H1 (cell line): Measurements from ENCODE around the gene STARD13. TPM values are rescaled to one million over a fixed set of nuclear protein-coding genes. Genes with fewer than 3 reads are reported as not detected.

Experiments used
- CTCF ChIA-PET: fragments of 300-600 bp; sonication (Branson Sonifier 250); formaldehyde crosslinking; loops from one replicate; lab custom pipeline; 2021; ENCODE audit not compliant: partially characterized antibody; lab: Charles Lee
- POLR2A ChIA-PET: fragments of 300-600 bp; sonication (Branson Sonifier 250); formaldehyde crosslinking; loops from one replicate; lab custom pipeline; 2021; ENCODE audit warnings: inconsistent platforms; ENCODE audit not compliant: partially characterized antibody; lab: Charles Lee
- DNase-seq, 2 experiments: peaks; one replicate each; pipeline versions ENCODE4 v3.0.0 to v3.0.0-alpha.2; 2010 to 2022; ENCODE audit warnings: low spot score in 2 of 2, low read depth in 1 of 2, mixed read lengths in 1 of 2
- FAIRE-seq: peaks from 2 replicates; lab custom pipeline; 2011; peaks lifted over from hg19 to GRCh38; lab: Jason Lieb, UNC
- H2AFZ ChIP-seq: 2 replicates; pipeline ENCODE4 v1.8.1; 2012; ENCODE audit warnings: low read length, inconsistent platforms
- H2AK5ac ChIP-seq: 2 replicates; pipeline ENCODE4 v1.6.1; 2013; ENCODE audit warnings: low read depth, low read length
- H2BK120ac ChIP-seq: replicated peaks from 2 replicates; pipeline ENCODE3; 2013; ENCODE audit warnings: low read depth, low read length, inconsistent platforms
- H2BK12ac ChIP-seq: 2 replicates; pipeline ENCODE4 v1.6.1; 2013; ENCODE audit warnings: low read depth, low read length
- H2BK15ac ChIP-seq: 2 replicates; pipeline ENCODE4 v1.6.1; 2013; ENCODE audit warnings: low read length
- H2BK20ac ChIP-seq: 2 replicates; pipeline ENCODE4 v1.6.1; 2013; ENCODE audit warnings: low read length
- H2BK5ac ChIP-seq: 2 replicates; pipeline ENCODE4 v1.6.1; 2013; ENCODE audit warnings: low read depth, low read length
- H3K14ac ChIP-seq: 2 replicates; pipeline ENCODE4 v1.6.1; 2013; ENCODE audit warnings: inconsistent platforms; ENCODE audit not compliant: insufficient read length
- H3K18ac ChIP-seq: 2 replicates; pipeline ENCODE4 v1.6.1; 2013; ENCODE audit warnings: low read length; ENCODE audit errors: extremely low read depth
- H3K23ac ChIP-seq: 2 replicates; pipeline ENCODE4 v1.6.1; 2013; ENCODE audit warnings: inconsistent platforms; ENCODE audit not compliant: insufficient read length
- H3K23me2 ChIP-seq: 2 replicates; pipeline ENCODE4 v1.6.1; 2013; ENCODE audit warnings: low read depth, low read length
- H3K27ac ChIP-seq: 2 replicates; pipeline ENCODE4 v1.6.1; 2011; ENCODE audit warnings: low read depth, low read length, inconsistent platforms
- H3K27me3 ChIP-seq, 4 experiments: replicated peaks in 1 of 4; 1 replicate in 1 of 4; 2 replicates in 3 of 4; pipeline versions ENCODE4 v1.6.1 to v1.8.1; 2011 to 2013; ENCODE audit warnings: low read length in 3 of 4, mild to moderate bottlenecking in 3 of 4, inconsistent platforms in 2 of 4, mixed read lengths in 2 of 4, moderate library complexity in 1 of 4; ENCODE audit not compliant: control insufficient read depth in 3 of 4, insufficient read depth in 3 of 4; ENCODE audit errors: extremely low read depth in 1 of 4
- H3K36me3 ChIP-seq, 4 experiments: 2 replicates each; pipeline versions ENCODE4 v1.6.1 to v1.8.1; 2011 to 2013; ENCODE audit warnings: mild to moderate bottlenecking in 4 of 4, low read length in 3 of 4, moderate library complexity in 2 of 4, control low read depth in 1 of 4, inconsistent platforms in 1 of 4; ENCODE audit not compliant: insufficient read depth in 4 of 4, control insufficient read depth in 2 of 4
- H3K4ac ChIP-seq: replicated peaks from 2 replicates; pipeline ENCODE3; 2013; ENCODE audit warnings: low read length, low read depth, mixed read lengths, inconsistent platforms; ENCODE audit not compliant: insufficient read length
- H3K4me1 ChIP-seq, 4 experiments: replicated peaks in 1 of 4; 1 replicate in 1 of 4; 2 replicates in 3 of 4; pipeline versions ENCODE4 v1.6.1 to v1.8.1; 2011 to 2013; ENCODE audit warnings: low read length in 3 of 4, inconsistent platforms in 2 of 4, mixed read lengths in 1 of 4; ENCODE audit not compliant: insufficient read depth in 4 of 4, control insufficient read depth in 3 of 4
- H3K4me2 ChIP-seq, 2 experiments: 2 replicates each; pipeline versions ENCODE4 v1.6.1 to v1.8.1; 2011 to 2013; ENCODE audit warnings: low read depth in 2 of 2, low read length in 2 of 2, control low read depth in 1 of 2, inconsistent platforms in 1 of 2, mild to moderate bottlenecking in 1 of 2; ENCODE audit not compliant: insufficient read depth in 1 of 2
- H3K4me3 ChIP-seq, 4 experiments: fragments of 200-600, 300-600 bp in 1 of 4; sonication (generic), shearing (Covaris generic), sonication (Bioruptor Twin) in 1 of 4; 2 replicates each; pipeline versions ENCODE4 v1.5.1 to v1.8.1; 2011 to 2016; ENCODE audit warnings: low read length in 4 of 4, low read depth in 3 of 4, control low read depth in 2 of 4, inconsistent platforms in 2 of 4, mild to moderate bottlenecking in 2 of 4, mixed read lengths in 1 of 4, moderate library complexity in 1 of 4; ENCODE audit not compliant: insufficient read depth in 2 of 4; ENCODE audit errors: extremely low read depth in 1 of 4
- H3K56ac ChIP-seq: replicated peaks from 2 replicates; pipeline ENCODE3; 2013; ENCODE audit warnings: low read depth, mild to moderate bottlenecking, mixed read lengths, low read length, inconsistent platforms; ENCODE audit not compliant: insufficient read length
- H3K79me1 ChIP-seq: 2 replicates; pipeline ENCODE4 v1.6.1; 2013; ENCODE audit warnings: low read depth, low read length, control low read depth
- H3K79me2 ChIP-seq, 2 experiments: 2 replicates each; pipeline versions ENCODE4 v1.6.1 to v1.8.1; 2012 to 2013; ENCODE audit warnings: low read length in 2 of 2, mild to moderate bottlenecking in 2 of 2, inconsistent platforms in 1 of 2; ENCODE audit not compliant: insufficient read depth in 2 of 2, control insufficient read depth in 1 of 2
- H3K9ac ChIP-seq, 4 experiments: replicated peaks in 1 of 4; 1 replicate in 1 of 4; 2 replicates in 3 of 4; pipeline versions ENCODE4 v1.6.1 to v1.8.1; 2011 to 2013; ENCODE audit warnings: low read depth in 3 of 4, low read length in 3 of 4, control low read depth in 2 of 4, mild to moderate bottlenecking in 2 of 4, moderate library complexity in 2 of 4, inconsistent platforms in 1 of 4; ENCODE audit errors: extremely low read depth in 1 of 4
- H3K9me3 ChIP-seq, 2 experiments: 2 replicates each; pipeline versions ENCODE4 v1.6.1 to v1.8.1; 2012 to 2013; ENCODE audit warnings: mild to moderate bottlenecking in 2 of 2, moderate library complexity in 2 of 2, control low read depth in 1 of 2, inconsistent platforms in 1 of 2, low read depth in 1 of 2, low read length in 1 of 2, mixed read lengths in 1 of 2; ENCODE audit not compliant: insufficient read depth in 2 of 2
- H4K20me1 ChIP-seq, 2 experiments: replicated peaks in 1 of 2; 2 replicates each; pipeline versions ENCODE3 to v1.8.1; 2011 to 2013; ENCODE audit warnings: inconsistent platforms in 2 of 2, low read length in 2 of 2, mild to moderate bottlenecking in 1 of 2; ENCODE audit not compliant: insufficient read depth in 2 of 2, control insufficient read depth in 1 of 2
- H4K5ac ChIP-seq: 2 replicates; pipeline ENCODE4 v1.6.1; 2013; ENCODE audit warnings: low read length, low read depth, mixed read lengths, inconsistent platforms; ENCODE audit not compliant: insufficient read length
- H4K8ac ChIP-seq: 2 replicates; pipeline ENCODE4 v1.8.0; 2013; ENCODE audit warnings: mild to moderate bottlenecking, moderate library complexity, low read length, inconsistent platforms; ENCODE audit not compliant: insufficient read depth; ENCODE audit errors: extremely low read depth
- H4K91ac ChIP-seq: replicated peaks from 2 replicates; pipeline ENCODE3; 2013; ENCODE audit warnings: low read length, mixed read lengths, inconsistent platforms; ENCODE audit not compliant: insufficient read length
- BRCA1 ChIP-seq: IDR thresholded peaks from 2 replicates; pipeline ENCODE4 v1.6.1; 2012; ENCODE audit warnings: low read depth, low read length, improper control_type of control experiment
- CHD1 ChIP-seq: IDR thresholded peaks from 2 replicates; pipeline ENCODE4 v1.6.1; 2012; ENCODE audit warnings: low read depth, low read length, improper control_type of control experiment
- CHD2 ChIP-seq: IDR thresholded peaks from 2 replicates; pipeline ENCODE4 v1.6.1; 2012; ENCODE audit warnings: low read length, improper control_type of control experiment
- EP300 ChIP-seq, 2 experiments: IDR thresholded peaks; 1 replicate in 1 of 2; 2 replicates in 1 of 2; pipeline ENCODE4 v1.6.1; 2011 to 2012; ENCODE audit warnings: low read depth in 2 of 2, low read length in 2 of 2, mild to moderate bottlenecking in 2 of 2, borderline replicate concordance in 1 of 2, inconsistent platforms in 1 of 2, moderate library complexity in 1 of 2
- NRF1 ChIP-seq: IDR thresholded peaks from 2 replicates; pipeline ENCODE4 v1.6.1; 2011; ENCODE audit warnings: mild to moderate bottlenecking, low read depth, low read length, improper control_type of control experiment
- RXRA ChIP-seq: IDR thresholded peaks from 2 replicates; pipeline ENCODE4 v1.6.1; 2011; ENCODE audit warnings: low read depth, mild to moderate bottlenecking, low read length, moderate library complexity; ENCODE audit not compliant: insufficient read depth
- SUZ12 ChIP-seq: fragments of 200-600 bp; sonication (generic); IDR thresholded peaks from 2 replicates; pipeline ENCODE4 v1.6.1; 2012; ENCODE audit warnings: mild to moderate bottlenecking, inconsistent platforms, low read length, moderate library complexity, mixed read lengths
- TAF1 ChIP-seq: IDR thresholded peaks from 2 replicates; pipeline ENCODE4 v1.6.1; 2011; ENCODE audit warnings: mild to moderate bottlenecking, low read depth, low read length
- TBP ChIP-seq: IDR thresholded peaks from 2 replicates; pipeline ENCODE4 v1.6.1; 2011; ENCODE audit warnings: low read depth, low read length, improper control_type of control experiment
- WGBS, 2 experiments: shearing (Covaris generic) in 1 of 2; methylation state at CpG; one replicate each; pipeline versions ENCODE4 v1.1.6 to v1.1.7; 2013 to 2015; ENCODE audit warnings: low lambda C conversion rate in 2 of 2, mixed read lengths in 2 of 2, inconsistent platforms in 1 of 2, low coverage in 1 of 2, missing lambda C conversion rate in 1 of 2; ENCODE audit not compliant: insufficient replicate concordance in 2 of 2, insufficient coverage in 1 of 2, insufficient read length in 1 of 2; ENCODE audit errors: extremely low coverage in 1 of 2, missing lambda C conversion rate in 1 of 2; 5-methylcytosine and 5-hydroxymethylcytosine counted together
- polyA plus RNA-seq, 7 experiments: library from polyadenylated mRNA; depleted of rRNA in 3 of 7; stranded (reverse) in 5 of 7; unstranded in 2 of 7; fragments of >200 nt in 5 of 7; fragments of 200-250 nt in 2 of 7; gene quantifications; 1 replicate in 5 of 7; 2 replicates in 1 of 7; 4 replicates in 1 of 7; pipeline versions ENCODE4 v1.2.1 to v1.2.3, GENCODE V29; 2011 to 2013; ENCODE audit warnings: missing spikeins in 2 of 7, mixed read lengths in 2 of 7
- total RNA-seq: library from RNA; stranded (reverse); fragmentation: NEBNext Ultra II Directional; extraction: Animal tissue kit (Norgen Biotek cat#: 25700); gene quantifications from 2 replicates; pipeline ENCODE4 v1.2.1, GENCODE V29; 2021
- TF ChIP-seq, protein P1 (sequence below): IDR thresholded peaks from 2 replicates; pipeline ENCODE4 v1.6.1; 2012; ENCODE audit warnings: inconsistent platforms
- TF ChIP-seq, protein P2 (sequence below): IDR thresholded peaks from 2 replicates; pipeline ENCODE4 v1.6.1; 2012; ENCODE audit warnings: low read length, inconsistent platforms

STARD13 gene
- total and polyA plus RNA-seq, 2 of the 8 experiments (the other 6 are each of a cell fraction or from before 2014, with no cell fraction given) = 0.82 to 2.9 TPM

DNA sequence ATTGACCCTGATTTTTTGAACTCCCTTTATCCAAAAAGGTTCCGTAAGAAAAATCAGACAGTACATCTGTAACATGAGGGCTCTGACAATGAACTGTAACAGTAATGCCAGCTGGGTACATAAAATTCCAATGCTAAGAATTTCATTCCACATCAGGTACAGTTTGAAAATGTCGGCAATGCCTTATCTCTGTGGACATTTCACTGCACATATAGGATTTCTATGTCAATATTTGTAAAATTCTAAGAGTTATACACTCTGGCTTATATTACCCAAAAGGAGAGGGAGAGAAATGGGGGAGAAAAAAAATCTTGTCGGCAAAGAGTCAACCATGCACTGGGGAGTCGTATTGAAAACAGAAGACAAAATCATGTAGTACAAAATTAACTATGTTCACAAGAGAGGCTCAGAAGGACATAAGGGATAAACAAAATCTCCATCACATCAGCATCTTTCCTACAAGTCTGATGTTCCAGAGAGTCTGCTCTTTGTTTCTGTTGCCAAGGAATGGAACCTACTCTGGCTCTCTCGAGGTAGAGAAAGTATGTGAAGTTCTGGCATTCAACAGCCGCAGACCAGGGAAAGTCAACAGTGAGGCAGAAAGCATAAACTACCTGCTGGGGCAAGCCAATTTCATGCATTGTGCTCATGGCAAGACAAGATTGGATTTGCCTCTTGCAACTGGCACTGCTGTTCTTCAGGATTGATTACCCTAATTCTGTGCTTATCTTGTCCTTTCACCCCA lies 72.4 kb downstream of the STARD13 start:
- CTCF ChIA-PET = interaction anchor here (1.2 to 1.6 kb wide), 3 partner anchors 15 to 330 kb away, joined by 3 to 9 read pairs (median 3); no protein-coding TSS in a partner anchor
- H2BK20ac ChIP-seq = no peak overlapping the region
- H3K4me2 ChIP-seq = peak overlapping the region; percentile 1 to 29; a peak in 2 of 4 replicates
- H2BK5ac ChIP-seq = no peak overlapping the region
- no peak overlapping the region for H3K14ac ChIP-seq
- H3K36me3 ChIP-seq = no peaks in the 10 kb centered on the region
- no peak overlapping the region for H3K4ac ChIP-seq
- H3K4me1 ChIP-seq = peaks cover 0 to 17% (median 9%) of the 10 kb centered on the region in 4 experiments; a peak in 6 of 7 replicates
- POLR2A ChIA-PET = no interaction called here
- H3K56ac ChIP-seq = no peak overlapping the region
- no peak overlapping the region for H4K8ac ChIP-seq
- no peak overlapping the region for H3K27ac ChIP-seq
- no peaks in the 10 kb centered on the region for H3K79me1 ChIP-seq
- no peak overlapping the region for H3K4me3 ChIP-seq
- no peak overlapping the region for H3K9ac ChIP-seq
- H2BK12ac ChIP-seq = 0 out of 2 replicates have a peak overlapping the region, but pooled peaks have one; percentile 13
- no peak overlapping the region for H2AK5ac ChIP-seq
- no peaks in the 10 kb centered on the region for H3K27me3 ChIP-seq
- H4K91ac ChIP-seq = no peak overlapping the region
- H3K18ac ChIP-seq = no peak overlapping the region
- WGBS, 2 experiments = 85% methylated on average over 6 of the region's 6 CpGs; no CpG with 5 or more reads in 1 of the 2 experiments
- no peaks in the 10 kb centered on the region for H3K9me3 ChIP-seq
- peak overlapping the region; percentile 19 for H2AFZ ChIP-seq
- H4K5ac ChIP-seq = no peak overlapping the region
- no peak overlapping the region for H3K23ac ChIP-seq
- FAIRE-seq = no peak
- no peak overlapping the region for H2BK15ac ChIP-seq
- no peaks in the 10 kb centered on the region for H4K20me1 ChIP-seq
- no peaks in the 10 kb centered on the region for H3K23me2 ChIP-seq
- no peak for DNase-seq
- no peak overlapping the region for H2BK120ac ChIP-seq
- H3K79me2 ChIP-seq = no peaks in the 10 kb centered on the region
- TF ChIP-seq RXRA = no peak
- TF ChIP-seq, protein P1, sequence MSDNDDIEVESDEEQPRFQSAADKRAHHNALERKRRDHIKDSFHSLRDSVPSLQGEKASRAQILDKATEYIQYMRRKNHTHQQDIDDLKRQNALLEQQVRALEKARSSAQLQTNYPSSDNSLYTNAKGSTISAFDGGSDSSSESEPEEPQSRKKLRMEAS = no peak
- TF ChIP-seq BRCA1 = no peak
- TF ChIP-seq TBP = no peak
- no peak for TF ChIP-seq TAF1
- TF ChIP-seq, protein P2, sequence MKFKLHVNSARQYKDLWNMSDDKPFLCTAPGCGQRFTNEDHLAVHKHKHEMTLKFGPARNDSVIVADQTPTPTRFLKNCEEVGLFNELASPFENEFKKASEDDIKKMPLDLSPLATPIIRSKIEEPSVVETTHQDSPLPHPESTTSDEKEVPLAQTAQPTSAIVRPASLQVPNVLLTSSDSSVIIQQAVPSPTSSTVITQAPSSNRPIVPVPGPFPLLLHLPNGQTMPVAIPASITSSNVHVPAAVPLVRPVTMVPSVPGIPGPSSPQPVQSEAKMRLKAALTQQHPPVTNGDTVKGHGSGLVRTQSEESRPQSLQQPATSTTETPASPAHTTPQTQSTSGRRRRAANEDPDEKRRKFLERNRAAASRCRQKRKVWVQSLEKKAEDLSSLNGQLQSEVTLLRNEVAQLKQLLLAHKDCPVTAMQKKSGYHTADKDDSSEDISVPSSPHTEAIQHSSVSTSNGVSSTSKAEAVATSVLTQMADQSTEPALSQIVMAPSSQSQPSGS = no peak
- TF ChIP-seq EP300 (IDR thresholded peaks at IDR 0.05; ENCODE audit: borderline replicate concordance in 1 of 2, low read depth in 2 of 2, low read length in 2 of 2) = no peak
- no peak for TF ChIP-seq NRF1
- no peak for TF ChIP-seq CHD1
- no peak for TF ChIP-seq SUZ12
- TF ChIP-seq CHD2 = no peak
